Endothelial cell of umbilical vein (primary cell): Measurements from ENCODE around the gene BMERB1. TPM values are rescaled to one million over a fixed set of nuclear protein-coding genes. Genes with fewer than 3 reads are reported as not detected.

Experiments used
- BruUV-seq: library from RNA; stranded (reverse); fragments of 400-500 nt; replicated peaks from 2 replicates; lab custom pipeline; 2021; lab: Mats Ljungman, UMichigan
- CTCF ChIA-PET: fragments of 300-600, 350-600 bp; sonication (Branson Sonifier 250); formaldehyde crosslinking; loops from one replicate; lab custom pipeline; 2021; ENCODE audit warnings: antibody characterized with exemption, inconsistent platforms; lab: Charles Lee
- POLR2A ChIA-PET: fragments of 300-600, 350-600 bp; sonication (Branson Sonifier 250); formaldehyde crosslinking; loops from one replicate; lab custom pipeline; 2021; ENCODE audit warnings: antibody characterized with exemption, inconsistent platforms; lab: Charles Lee
- DNase-seq: peaks from one replicate; pipeline ENCODE4 v3.0.0-alpha.2; 2011; ENCODE audit warnings: low read depth, low spot score
- FAIRE-seq: peaks from 2 replicates; lab custom pipeline; 2011; peaks lifted over from hg19 to GRCh38; lab: Jason Lieb, UNC
- H2AFZ ChIP-seq: 2 replicates; pipeline ENCODE4 v1.6.0; 2012; ENCODE audit warnings: low read depth, low read length, control low read depth, inconsistent platforms
- H3K27ac ChIP-seq: 2 replicates; pipeline ENCODE4 v1.5.1; 2011; ENCODE audit warnings: low read depth, mild to moderate bottlenecking, control low read depth, low read length, moderate library complexity; ENCODE audit not compliant: insufficient read depth
- H3K27me3 ChIP-seq, 2 experiments: 2 replicates each; pipeline versions ENCODE4 v1.6.0 to v1.6.1; 2011; ENCODE audit warnings: low read length in 2 of 2, mixed read lengths in 1 of 2; ENCODE audit not compliant: control insufficient read depth in 2 of 2, insufficient read depth in 2 of 2
- H3K36me3 ChIP-seq, 2 experiments: 2 replicates in 1 of 2; 3 replicates in 1 of 2; pipeline ENCODE4 v1.5.1; 2011; ENCODE audit warnings: low read length in 2 of 2, mild to moderate bottlenecking in 1 of 2, moderate library complexity in 1 of 2; ENCODE audit not compliant: control insufficient read depth in 2 of 2, insufficient read depth in 2 of 2; ENCODE audit errors: extremely low read depth in 1 of 2
- H3K4me1 ChIP-seq: 3 replicates; pipeline ENCODE4 v1.5.1; 2011; ENCODE audit warnings: mild to moderate bottlenecking, low read length; ENCODE audit not compliant: control insufficient read depth, insufficient read depth; ENCODE audit errors: extremely low read depth
- H3K4me2 ChIP-seq: 2 replicates; pipeline ENCODE4 v1.6.1; 2011; ENCODE audit warnings: low read length, control low read depth, mixed read lengths; ENCODE audit not compliant: insufficient read depth
- H3K4me3 ChIP-seq, 3 experiments: fragments of 200-600 bp in 1 of 3; sonication (generic), shearing (Covaris generic) in 1 of 3; replicated peaks in 1 of 3; 2 replicates each; pipeline ENCODE4 v1.5.1; 2011 to 2016; ENCODE audit warnings: control low read depth in 3 of 3, low read length in 3 of 3, mild to moderate bottlenecking in 2 of 3, inconsistent platforms in 1 of 3, low read depth in 1 of 3, moderate library complexity in 1 of 3; ENCODE audit not compliant: insufficient read depth in 1 of 3
- H3K79me2 ChIP-seq: 2 replicates; pipeline ENCODE4 v1.6.0; 2012; ENCODE audit warnings: low read length, inconsistent platforms; ENCODE audit not compliant: control insufficient read depth, insufficient read depth
- H3K9ac ChIP-seq: replicated peaks from 2 replicates; pipeline ENCODE3; 2011; ENCODE audit warnings: low read length, control low read depth; ENCODE audit not compliant: insufficient read depth; ENCODE audit errors: extremely low read depth
- H3K9me1 ChIP-seq: replicated peaks from 3 replicates; pipeline ENCODE4 v1.6.0; 2011; ENCODE audit warnings: mild to moderate bottlenecking, low read length; ENCODE audit not compliant: control insufficient read depth, insufficient read depth; ENCODE audit errors: extremely low read depth
- H3K9me3 ChIP-seq: replicated peaks from 2 replicates; pipeline ENCODE4 v1.5.1; 2012; ENCODE audit warnings: low read length, inconsistent platforms; ENCODE audit not compliant: control insufficient read depth, insufficient read depth
- H4K20me1 ChIP-seq: replicated peaks from 2 replicates; pipeline ENCODE3; 2011; ENCODE audit warnings: mild to moderate bottlenecking, low read length; ENCODE audit not compliant: control insufficient read depth, insufficient read depth; ENCODE audit errors: extremely low read depth
- EZH2 ChIP-seq: IDR thresholded peaks from 2 replicates; pipeline ENCODE4 v1.6.1; 2012; ENCODE audit warnings: borderline replicate concordance, low read depth, mild to moderate bottlenecking, moderate library complexity, low read length, inconsistent platforms; ENCODE audit not compliant: severe bottlenecking
- FOS ChIP-seq: IDR thresholded peaks from 2 replicates; pipeline ENCODE4 v1.6.1; 2011; ENCODE audit warnings: mild to moderate bottlenecking, low read length, moderate library complexity, borderline replicate concordance; ENCODE audit not compliant: insufficient read depth
- GATA2 ChIP-seq: IDR thresholded peaks from 2 replicates; pipeline ENCODE4 v1.7.0; 2011; ENCODE audit warnings: low read depth, mild to moderate bottlenecking, moderate library complexity, mixed read lengths, low read length; ENCODE audit not compliant: insufficient read length, insufficient read depth
- JUN ChIP-seq: IDR thresholded peaks from 2 replicates; pipeline ENCODE4 v1.6.1; 2011; ENCODE audit warnings: borderline replicate concordance, low read depth; ENCODE audit not compliant: insufficient read length, insufficient read depth
- MAX ChIP-seq: IDR thresholded peaks from 2 replicates; pipeline ENCODE4 v1.6.1; 2011; ENCODE audit not compliant: insufficient read depth, insufficient read length
- MYC ChIP-seq: IDR thresholded peaks from one replicate; pipeline ENCODE4 v1.6.1; 2011; ENCODE audit warnings: mild to moderate bottlenecking, low read depth, low read length
- POLR2A ChIP-seq: IDR thresholded peaks from 2 replicates; pipeline ENCODE4 v1.6.1; 2012; ENCODE audit warnings: low read depth, mild to moderate bottlenecking, control low read depth, low read length
- POLR2AphosphoS5 ChIP-seq: IDR thresholded peaks from 2 replicates; pipeline ENCODE4 v1.6.1; 2012; ENCODE audit warnings: low read depth, mild to moderate bottlenecking, control low read depth, low read length, moderate library complexity; ENCODE audit not compliant: insufficient read depth
- dilution Hi-C: fragments of 300-500 bp; cut with MboI; formaldehyde crosslinking; loops from one replicate; pipeline ENCODE4 v1.15.0; 2019; ENCODE audit warnings: low sequenced_read_pairs; ENCODE audit not compliant: extremely low pct_ligation_motif_present
- intact Hi-C: fragments of 100-400 bp; cut with micrococcal nuclease; formaldehyde crosslinking; loops from one replicate; pipeline ENCODE4 v1.10.0; 2022
- polyA plus RNA-seq, 4 experiments: library from polyadenylated mRNA; depleted of rRNA in 3 of 4; stranded (reverse) in 3 of 4; unstranded in 1 of 4; fragments of >200 nt; gene quantifications; 2 replicates each; pipeline versions ENCODE4 v1.2.1 to v1.2.3, GENCODE V29; 2011 to 2012; ENCODE audit warnings: missing spikeins in 1 of 4
- total RNA-seq: library from RNA; stranded (reverse); gene quantifications from 2 replicates; pipeline ENCODE4 v1.2.3, GENCODE V29; 2021
- TF ChIP-seq, protein P1 (sequence below), 2 donors: IDR thresholded peaks; 1 replicate in 1 of 2; 2 replicates in 1 of 2; pipeline ENCODE4 v1.5.1; 2011; ENCODE audit warnings: low read length in 2 of 2, mild to moderate bottlenecking in 2 of 2, moderate library complexity in 2 of 2, control low read depth in 1 of 2, inconsistent platforms in 1 of 2, low read depth in 1 of 2; ENCODE audit not compliant: insufficient read depth in 1 of 2; ENCODE audit errors: extremely low read depth in 1 of 2

The BMERB1 gene
- total and polyA plus RNA-seq, 2 donors (not counting 3 experiments of a cell fraction or from before 2014, with no cell fraction given): 14.1 to 17.4 TPM

- no peaks in the 10 kb centered on the region for H4K20me1 ChIP-seq
- no peaks in the 10 kb centered on the region for H3K79me2 ChIP-seq
- ChIA-PET POLR2A (no interaction called here), CTCF (interaction anchor here (0.8 to 1.9 kb wide), 3 partner anchors 9 to 41 kb away, joined by 3 to 4 read pairs (median 3); no protein-coding TSS in a partner anchor)
- no peaks in the 10 kb centered on the region for H3K9me3 ChIP-seq
- no peak overlapping the region for H2AFZ ChIP-seq
- intact Hi-C loops: no loop called here
- DNase-seq: no peak
- H3K27ac ChIP-seq: no peak overlapping the region
- H3K9me1 ChIP-seq: no peaks in the 10 kb centered on the region
- FAIRE-seq: no peak
- H3K4me2 ChIP-seq: no peak overlapping the region
- H3K36me3 ChIP-seq: no peaks in the 10 kb centered on the region
- no peak overlapping the region for H3K9ac ChIP-seq
- no peaks in the 10 kb centered on the region for H3K27me3 ChIP-seq
- BruUV-seq: no TSS peak
- no peak overlapping the region for H3K4me3 ChIP-seq
- no peak for TF ChIP-seq EZH2
- TF ChIP-seq POLR2AphosphoS5: no peak
- TF ChIP-seq FOS: no peak
- TF ChIP-seq GATA2: no peak
- TF ChIP-seq MAX: no peak
- TF ChIP-seq JUN: no peak
- TF ChIP-seq MYC: no peak
- no peak for TF ChIP-seq POLR2A
- TF ChIP-seq, protein P1, sequence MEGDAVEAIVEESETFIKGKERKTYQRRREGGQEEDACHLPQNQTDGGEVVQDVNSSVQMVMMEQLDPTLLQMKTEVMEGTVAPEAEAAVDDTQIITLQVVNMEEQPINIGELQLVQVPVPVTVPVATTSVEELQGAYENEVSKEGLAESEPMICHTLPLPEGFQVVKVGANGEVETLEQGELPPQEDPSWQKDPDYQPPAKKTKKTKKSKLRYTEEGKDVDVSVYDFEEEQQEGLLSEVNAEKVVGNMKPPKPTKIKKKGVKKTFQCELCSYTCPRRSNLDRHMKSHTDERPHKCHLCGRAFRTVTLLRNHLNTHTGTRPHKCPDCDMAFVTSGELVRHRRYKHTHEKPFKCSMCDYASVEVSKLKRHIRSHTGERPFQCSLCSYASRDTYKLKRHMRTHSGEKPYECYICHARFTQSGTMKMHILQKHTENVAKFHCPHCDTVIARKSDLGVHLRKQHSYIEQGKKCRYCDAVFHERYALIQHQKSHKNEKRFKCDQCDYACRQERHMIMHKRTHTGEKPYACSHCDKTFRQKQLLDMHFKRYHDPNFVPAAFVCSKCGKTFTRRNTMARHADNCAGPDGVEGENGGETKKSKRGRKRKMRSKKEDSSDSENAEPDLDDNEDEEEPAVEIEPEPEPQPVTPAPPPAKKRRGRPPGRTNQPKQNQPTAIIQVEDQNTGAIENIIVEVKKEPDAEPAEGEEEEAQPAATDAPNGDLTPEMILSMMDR (IDR thresholded peaks at IDR 0.05; ENCODE audit: extremely low read depth in 1 of 2, insufficient read depth in 1 of 2, low read depth in 1 of 2, low read length in 2 of 2): no peak
- H3K4me1 ChIP-seq: no peaks in the 10 kb centered on the region
- dilution Hi-C loops: no loop called here
Observed at GRCh38 chr16:15509051-15509592, 74.7 kb downstream of the BMERB1 start.
